HG03139 (cell line): ENCODE measurements around the gene CDK4.
A peak's percentile ranks its signal among the peaks of the same experiment; 100 is the strongest.

Experiments used
- ATAC-seq: cut with Tn5 transposase; IDR thresholded peaks from one replicate; pipeline ENCODE4 v1.9.1; 2021; ENCODE audit not compliant: unreplicated experiment

Gene CDK4

DNA sequence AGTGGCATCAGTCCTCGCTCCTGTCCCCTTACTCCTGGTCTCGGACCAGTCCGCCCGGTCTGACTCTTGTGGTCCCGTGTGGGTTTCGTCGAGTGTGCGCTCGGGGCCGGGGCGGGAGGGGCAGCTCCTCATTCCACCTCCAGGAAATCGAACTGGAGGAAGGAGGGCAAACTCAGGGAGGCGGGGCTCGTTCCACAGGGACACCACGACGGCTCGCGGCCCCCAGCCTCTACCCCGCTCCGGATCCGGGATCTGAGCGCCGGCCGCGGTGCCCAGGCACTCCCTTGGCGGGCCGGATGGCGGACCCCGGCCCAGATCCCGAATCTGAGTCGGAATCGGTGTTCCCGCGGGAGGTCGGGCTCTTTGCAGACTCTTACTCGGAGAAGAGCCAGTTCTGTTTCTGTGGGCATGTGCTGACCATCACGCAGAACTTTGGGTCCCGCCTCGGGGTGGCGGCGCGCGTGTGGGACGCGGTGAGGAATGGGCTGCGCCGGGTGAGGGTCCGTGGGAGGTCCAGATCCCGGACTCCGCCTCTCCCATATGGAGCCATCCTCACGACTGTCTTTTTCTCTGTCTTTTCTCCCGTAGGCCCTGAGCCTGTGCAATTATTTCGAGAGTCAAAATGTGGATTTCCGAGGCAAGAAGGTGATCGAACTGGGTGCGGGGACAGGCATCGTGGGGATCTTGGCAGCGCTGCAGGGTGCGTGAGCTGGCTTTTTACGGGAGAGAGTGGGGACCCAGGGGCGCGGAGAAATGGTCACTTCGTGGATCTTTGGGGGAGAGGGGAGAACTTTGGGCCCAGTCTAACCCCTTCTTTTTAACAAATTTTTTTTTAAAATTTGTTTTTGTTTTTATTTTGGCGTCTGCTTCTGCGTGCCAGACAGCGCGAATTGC is 20.6 kb upstream of the CDK4 start, which contains the start of gene EEF1AKMT3:
Gene EEF1AKMT3, plus strand, starts transcription at position 186 of the 894 bp plus-strand sequence. Its CDS starts 111 bp downstream, at position 297.
- ATAC-seq: peak; percentile 10

DNA sequence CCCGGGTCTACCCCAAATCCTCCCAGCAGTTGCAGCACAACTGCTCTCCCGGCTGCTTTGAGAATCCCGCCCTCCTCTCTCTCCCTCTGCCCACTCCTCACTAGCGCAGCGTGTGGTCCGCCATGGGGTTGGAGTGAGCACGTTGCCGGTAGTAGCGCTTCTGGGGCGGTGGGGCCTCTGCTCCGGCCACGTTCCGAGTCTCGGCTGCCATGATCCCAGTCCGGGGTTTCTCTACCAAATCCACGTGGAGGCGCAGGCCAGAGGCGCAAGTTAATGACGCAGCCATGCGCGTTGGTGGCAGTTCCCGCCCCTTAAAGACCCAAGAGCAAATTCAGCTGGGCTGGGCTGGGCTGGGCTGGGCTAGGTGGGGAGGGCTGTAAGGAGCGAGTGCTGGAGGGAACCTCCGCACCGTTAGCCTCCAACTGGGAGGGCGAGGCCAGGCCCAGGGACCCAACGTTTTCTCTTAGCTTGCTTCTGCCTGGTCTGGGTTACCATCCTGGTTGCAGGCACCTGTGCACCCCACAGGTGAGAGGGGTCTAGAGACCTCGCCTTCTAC is 19.8 kb upstream of the CDK4 start, which contains the start of gene METTL1:
Gene METTL1, minus strand, starts transcription at position 233 of the 556 bp plus-strand sequence. Its CDS starts 22 bp downstream, at position 211.
- peak; percentile 85 for ATAC-seq

DNA sequence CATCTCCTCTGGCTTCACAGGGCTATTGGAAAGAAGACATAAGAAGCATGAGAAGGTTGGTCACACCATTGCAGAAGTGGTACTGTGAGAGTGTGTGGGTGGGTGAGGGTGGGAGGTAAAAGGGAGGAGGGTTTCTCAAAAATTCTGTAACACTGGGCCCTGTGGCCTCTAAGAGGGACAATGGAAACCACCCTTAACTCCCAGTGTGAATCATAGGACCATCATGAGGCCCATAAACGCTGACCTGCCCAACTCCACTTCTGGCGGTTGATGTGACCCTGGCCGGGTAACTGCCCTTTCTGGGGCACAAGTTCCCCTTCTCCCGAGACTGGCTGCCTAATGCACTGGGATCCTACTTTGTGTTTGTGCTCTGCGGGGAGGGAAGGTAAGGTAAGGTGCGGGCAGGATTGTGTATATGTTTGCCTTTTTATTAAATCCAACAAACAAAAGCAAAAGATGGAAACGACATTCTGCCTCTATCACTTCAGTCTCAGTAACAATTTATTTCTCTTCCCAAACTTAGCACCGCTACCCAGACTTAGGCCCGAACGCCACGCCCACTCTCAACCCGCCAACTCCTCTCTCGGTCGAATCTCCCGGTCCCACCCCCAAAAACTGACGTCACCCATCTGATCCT is 19.2 kb upstream of the CDK4 start:
- peak; percentile 62 for ATAC-seq

DNA sequence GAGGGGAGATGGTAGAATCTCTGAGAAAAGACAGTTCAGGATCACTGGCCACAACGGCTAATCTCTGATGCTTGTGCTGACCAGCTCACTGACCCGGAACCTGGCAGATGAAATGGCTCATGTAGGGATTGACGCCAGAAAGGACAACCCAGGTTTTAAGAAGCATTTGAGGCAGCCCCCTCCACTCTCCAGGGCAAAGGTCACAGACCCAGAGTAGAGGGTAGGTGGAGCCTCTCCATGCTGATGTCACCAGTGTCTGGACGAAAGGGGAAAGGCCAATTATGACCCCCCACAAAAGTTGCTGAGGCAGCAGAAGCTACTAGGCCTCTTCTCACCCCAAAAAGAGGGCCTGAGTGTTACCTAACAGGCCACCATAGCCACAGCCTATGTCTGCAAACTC is 18.6 kb upstream of the CDK4 start:
- no peak for ATAC-seq

DNA sequence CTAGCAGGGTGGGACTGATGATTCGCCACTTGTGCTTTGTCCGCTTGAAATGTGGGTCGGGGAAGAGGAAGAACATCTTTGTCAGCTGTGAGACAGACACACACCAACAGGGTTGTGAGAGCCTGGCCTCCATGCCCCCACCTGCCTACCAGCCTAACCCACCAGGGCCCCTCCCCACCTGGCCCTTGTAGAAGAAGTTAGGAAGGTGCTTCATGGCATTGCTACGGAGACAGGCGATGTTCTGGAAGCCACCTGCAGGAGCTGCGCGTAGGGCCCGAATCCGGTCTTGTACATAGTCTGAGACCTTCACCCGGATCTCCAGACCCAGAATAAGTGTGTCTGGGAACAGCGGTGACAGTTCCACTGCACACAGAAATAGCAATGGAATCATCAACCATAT is 17.5 kb upstream of the CDK4 start:
- no peak for ATAC-seq

DNA sequence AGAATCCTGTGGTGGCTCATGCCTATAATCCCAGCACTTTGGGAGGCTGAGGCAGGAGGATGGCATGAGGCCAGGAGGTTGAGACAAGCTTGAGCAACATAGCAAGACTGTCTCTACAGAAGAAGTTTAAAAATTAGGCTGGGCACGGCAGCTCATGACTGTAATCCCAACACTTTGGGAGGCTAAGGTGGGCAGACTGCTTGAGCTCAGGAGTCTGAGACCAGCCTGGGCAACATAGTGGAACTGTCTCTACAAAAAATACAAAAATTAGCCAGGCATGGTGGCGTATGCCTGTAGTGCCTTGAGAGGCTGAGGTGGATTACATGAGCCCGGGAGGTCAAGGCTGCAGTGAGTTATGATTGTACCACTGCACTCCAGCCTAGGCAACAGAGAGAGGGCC is 15.8 kb upstream of the CDK4 start:
- no peak for ATAC-seq

DNA sequence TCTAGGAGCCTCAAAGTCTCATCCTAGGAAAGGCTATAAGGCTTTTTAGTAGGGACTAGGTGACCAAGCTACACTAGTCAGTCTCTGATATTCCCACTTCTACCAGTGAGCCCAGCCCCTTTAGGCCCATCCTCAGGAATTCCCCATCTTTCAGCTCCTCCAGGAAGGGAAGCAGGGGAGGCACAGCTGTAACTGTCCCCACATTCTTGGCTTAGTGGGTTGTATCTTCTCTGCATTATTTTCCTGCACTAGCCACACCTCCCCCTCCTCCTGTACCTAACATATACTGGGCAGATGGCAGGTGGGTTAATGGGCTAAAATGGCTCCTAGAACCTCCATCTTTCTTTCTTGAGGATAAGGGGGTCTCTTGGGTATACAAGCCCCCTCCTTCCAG is 15.2 kb upstream of the CDK4 start:
- no peak for ATAC-seq

DNA sequence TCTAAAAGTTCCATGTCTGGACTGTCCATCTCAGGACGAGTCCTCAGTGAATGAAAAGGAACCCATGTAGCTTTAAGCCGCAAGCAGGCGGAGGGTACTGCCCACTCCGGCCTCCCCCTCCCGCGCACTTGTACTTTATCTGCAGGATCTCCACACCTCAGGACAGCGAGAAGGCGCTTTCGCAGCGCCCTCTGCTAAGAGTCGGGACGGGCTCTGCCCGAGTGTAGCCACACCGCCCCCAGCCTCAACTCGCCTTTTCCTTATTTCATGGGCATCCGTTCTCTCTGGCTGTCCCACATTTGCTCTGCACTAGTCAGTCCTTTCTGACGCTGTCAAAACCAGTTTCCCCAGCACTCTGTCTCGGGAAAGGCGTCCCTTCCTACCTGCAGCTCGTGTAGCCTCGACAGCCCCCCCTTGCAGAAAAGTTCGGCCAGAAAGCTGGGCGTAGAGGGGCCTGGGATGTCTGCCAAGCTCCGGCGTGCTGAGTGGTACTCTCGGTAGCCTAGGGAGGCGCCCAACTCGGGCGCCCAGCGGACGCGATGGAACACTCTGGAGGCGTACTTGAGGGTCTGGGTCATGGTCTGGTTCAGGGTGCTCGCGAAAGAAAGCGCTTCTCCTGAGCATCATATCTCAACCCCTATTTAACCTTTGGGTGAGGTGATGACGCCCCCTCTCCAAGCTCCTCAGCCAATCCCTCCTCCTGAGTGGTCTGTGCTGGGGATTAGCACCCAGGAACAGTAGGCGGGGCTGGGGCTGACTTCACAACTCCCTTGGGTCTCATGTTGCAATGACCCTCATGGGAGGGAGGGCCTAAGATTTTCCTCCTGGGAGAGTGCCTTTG is 14.6 kb upstream of the CDK4 start, which contains the start of gene CYP27B1:
Gene CYP27B1, minus strand, starts transcription at position 615 of the 841 bp plus-strand sequence. Its CDS starts 37 bp downstream, at position 578.
- ATAC-seq: no peak

DNA sequence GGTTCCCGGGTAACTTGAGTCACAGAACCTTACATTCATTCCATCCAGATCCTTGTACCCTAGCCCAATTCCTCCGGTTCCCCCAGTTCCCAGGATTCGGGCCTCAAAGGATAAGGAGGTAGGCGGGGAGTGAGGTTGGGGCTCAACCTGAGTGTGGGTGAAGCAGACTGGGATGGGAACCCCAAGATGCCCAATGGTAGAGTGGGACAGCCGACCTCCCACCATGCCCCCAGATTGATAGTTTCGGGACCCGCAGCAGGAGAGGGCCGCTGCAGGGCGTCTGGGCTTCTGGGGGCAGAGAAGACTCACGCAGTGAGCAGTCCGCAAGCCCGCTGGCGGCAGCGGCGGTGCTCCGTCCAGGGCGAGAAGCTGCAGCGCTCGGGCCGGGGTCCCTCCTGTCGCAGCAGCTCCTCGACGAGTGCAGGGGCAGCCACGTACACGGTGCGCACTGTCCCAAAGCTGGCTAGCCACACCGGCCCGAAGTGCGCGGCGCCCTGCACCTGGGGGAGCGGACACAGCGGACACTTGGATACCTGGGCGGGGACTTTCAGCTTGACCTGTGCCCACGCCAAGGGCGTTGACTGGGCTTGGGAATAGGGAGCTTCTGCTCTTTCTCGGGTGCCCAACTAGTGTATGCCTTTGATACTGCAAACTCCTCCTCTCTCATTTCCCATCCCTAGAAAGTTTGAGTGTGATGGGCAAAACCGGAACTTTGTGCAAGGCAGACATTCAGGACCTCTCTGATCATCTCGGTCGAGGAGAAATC is 13.8 kb upstream of the CDK4 start:
- no peak for ATAC-seq

DNA sequence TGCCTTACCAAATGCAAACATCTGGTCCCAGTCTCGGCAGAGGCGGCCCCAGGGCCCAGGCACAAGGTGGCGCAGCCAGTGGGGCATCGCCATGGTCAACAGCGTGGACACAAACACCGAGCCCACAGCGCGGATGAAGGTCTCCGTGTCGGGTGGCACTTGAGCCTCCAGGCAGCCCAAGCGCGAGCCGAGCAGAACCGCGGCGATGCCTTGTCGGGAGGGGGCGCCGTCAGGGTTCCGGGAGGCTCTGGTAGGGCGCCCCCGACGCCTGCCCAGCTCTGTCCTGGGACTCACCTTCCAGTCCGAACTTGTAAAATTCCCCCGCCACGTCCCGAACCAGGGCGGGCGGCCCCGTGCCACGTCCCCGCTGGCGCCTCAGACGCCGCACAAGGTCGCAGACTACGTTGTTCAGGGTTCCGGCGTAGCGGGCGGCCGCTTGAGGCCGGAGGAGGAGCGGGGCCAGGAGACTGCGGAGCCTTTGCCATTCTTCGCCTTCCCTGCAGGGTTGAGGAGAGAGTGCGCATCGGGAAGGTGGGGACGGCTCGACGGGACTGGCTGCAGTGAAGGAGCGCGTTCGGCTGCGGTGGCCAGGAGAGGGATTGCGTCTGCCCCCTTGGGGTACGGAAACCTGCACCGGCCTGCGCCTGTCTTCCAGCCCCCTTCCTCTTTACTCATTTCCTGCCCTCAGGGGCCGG is 13.0 kb upstream of the CDK4 start:
- no peak for ATAC-seq

DNA sequence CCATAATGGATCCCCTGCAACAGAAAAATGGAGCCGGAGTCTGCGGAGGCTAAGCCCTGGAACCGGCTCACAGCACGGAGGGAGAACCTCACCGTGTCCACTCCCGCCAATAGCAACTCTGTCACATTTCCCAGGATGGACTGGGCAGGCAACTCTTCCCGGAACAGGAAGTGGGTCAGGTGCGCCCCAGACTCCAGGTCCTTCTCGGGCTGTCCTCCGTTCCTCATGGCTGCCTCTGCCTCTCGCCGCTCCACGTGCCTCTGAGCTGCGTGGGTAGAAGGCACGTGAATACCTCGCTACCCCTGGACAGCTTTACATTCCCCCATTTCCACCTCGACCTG is 12.5 kb upstream of the CDK4 start:
- ATAC-seq: no peak

DNA sequence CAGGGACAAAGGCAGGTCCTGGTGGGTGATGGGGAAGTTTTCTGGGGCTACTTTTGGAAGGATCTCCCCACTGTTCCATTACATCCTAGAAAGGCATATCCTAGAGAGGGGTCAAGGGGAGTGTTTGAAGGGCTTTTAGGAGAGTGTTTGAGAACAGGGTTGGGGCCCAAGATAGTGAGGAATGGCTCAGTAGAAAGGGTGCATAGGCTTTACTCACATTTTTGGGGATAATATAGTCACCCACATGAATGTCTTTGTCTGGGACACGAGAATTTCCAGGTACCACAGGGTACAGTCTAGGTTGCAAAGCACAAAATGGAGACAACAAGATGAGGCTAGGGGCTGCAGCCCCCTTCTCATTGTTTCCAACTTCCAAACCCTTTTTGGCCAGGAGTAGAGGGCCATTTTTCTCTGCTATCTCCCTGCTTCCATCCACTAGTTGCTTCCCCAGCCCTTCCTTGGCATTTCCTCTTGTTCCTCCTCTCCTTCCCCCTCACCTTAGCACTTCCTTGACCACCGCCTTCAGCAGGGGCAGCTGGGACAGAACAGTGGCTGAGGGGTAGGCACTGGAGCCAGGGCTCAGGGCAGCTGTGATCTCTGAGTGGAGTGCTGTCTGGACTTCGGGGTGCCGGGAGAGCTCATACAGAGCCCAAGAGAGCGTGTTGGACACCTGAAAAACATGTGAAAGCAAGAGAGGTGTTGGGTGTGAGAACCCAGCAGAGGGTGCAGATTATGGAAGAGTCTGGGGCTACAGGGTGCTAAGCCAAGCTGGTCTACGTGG is 12.0 kb upstream of the CDK4 start:
- no peak for ATAC-seq

DNA sequence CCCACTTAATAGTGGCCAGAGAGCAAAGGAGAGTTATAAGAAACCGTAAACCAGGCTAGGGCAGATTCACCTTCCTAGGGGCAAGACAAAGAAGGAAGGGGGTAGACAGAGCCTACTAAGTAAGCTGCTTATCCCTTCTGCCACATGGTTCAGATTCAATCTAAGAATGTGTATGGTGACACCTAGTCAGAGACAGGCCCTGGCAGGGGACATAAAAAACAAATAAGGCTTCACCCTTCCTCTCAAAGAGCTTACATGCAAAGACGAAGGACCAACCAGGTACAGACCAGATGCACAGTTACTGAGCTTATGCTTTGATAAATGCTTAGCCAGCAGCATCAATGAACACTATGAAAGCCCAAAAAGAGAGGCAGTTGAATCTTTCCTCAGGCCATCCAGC is 10.4 kb upstream of the CDK4 start:
- no peak for ATAC-seq

DNA sequence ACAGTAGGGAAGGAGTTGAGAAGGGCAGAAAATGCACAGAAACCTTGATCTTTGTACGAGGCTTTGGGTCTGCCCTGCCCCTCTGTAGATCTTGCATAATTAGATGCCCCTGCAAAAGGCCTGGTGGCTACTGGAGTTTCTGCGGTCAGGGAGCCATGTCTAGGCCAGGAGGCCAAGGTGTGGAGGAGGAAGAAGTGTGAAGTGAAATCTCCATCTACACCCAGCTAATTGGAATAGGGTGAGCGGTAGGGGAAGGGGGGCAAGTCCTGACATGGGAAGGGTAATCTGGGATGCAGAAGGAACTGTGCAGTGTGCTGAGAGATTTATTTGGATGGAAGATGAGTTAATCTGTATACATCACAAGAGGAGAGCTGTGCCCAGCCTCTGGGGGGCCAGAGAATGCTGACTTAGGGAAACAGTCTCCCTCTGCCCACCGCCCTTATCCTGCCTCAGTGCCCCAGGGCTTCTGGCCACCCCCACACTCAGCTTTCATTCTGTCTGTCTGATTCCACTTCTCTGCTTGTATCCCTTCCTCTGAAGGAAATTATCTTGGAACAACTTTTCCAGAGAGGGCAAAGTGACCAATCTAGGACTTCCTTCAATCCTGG is 9.4 kb upstream of the CDK4 start:
- no peak for ATAC-seq

DNA sequence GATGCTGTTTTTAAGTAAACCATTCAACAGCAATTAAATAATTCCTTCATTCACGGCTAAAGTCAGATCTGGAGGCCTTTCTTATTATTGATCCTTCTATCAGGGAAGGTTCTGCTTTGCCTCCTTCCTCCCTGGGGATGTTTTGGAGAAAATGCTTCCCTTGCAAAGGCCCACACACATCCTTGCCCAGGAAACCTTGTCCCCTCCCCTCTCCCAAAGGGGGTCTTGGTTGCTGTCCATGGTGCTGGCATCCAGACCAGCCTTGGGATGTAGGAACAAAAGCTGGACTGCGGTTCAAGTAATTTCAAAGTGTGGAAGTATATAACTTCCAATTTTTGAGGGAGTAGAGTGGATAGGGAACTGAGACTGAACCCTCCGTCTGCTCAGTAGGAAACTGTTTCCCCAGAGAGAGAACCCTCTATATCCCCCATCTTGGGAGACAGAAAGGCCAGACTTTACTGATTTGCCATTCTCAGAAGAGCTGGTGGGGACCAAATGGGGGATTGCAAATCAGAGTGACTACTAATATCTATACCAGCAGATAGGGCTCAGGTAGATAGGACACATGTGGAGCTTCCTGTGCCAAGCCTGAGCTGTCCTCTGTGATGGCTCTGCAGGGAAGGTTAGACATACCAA is 8.4 kb upstream of the CDK4 start:
- ATAC-seq: no peak

DNA sequence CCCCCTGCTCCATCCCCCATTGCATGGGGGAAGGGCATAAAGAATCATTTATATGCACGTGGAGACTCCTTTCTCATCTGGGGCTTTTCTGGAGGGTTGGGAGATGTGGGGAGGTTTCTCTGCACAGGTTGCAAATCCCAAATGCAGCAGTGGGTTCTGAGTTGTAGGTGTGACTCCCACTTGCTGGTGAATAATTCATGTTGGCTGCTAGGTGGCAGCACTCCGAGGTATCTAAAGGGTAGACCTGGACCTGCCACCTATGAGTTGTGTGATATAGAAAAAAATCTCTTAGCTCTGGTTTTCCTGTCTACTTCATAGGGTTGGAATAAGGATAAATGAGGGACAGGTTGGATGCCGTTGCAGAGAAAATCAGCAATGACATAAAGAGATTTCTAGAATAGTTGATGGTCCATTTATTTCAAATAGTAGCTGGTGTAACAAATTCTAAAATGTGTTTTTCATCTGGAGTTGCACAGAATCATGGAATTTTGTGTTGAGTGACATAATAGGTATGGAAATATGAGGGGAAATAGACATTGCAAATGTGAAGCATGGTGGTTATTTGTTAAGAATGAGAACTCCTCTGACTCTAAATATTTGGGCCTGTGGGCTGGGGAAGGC is 7.4 kb upstream of the CDK4 start:
- ATAC-seq: no peak

DNA sequence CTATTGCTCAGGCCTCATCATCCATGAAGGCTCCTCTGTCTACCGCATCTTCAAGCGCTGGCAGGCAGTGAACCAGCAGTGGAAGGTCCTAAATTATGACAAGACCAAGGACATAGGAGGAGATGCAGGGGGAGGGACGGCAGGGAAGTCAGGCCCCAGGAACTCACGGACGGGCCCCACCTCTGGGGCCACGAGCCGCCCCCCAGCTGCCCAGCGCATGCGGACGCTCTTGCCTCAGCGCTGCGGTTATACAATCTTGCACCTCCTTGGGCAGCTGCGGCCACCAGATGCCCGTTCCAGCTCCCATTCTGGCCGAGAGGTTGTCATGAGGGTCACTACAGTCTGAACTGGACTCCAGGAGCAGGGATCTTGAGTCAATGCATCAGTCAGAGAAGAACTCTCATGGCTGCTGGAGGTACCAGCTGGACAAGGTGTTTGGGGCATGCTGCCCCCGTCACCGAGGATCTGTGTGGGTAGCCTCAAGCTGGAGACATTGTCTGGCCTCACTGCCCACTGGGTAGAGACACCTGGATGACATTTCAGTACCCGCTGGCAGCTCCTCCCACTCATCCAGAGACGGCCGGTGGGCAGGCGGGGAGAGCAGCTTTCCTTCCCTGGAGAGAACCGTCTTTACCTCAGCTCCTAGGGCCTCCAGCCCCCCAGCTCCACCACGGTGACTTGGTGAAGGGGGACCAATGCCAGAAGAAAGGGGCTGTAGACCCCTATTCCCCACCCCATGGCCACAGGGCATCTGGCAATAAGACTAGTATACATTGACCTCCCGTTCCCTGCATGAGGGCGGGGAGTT is 6.6 kb upstream of the CDK4 start:
- ATAC-seq: no peak
